HG03460 (cell line): ENCODE data around the gene CLCN5.

Experiments
- ATAC-seq: cut with Tn5 transposase; IDR thresholded peaks from one replicate; pipeline ENCODE4 v1.9.1; 2021; ENCODE audit not compliant: unreplicated experiment

The CLCN5 gene

GRCh38 chrX:49932791-49933190 lies 10.4 kb downstream of the CLCN5 start:
- ATAC-seq: no peak

DNA sequence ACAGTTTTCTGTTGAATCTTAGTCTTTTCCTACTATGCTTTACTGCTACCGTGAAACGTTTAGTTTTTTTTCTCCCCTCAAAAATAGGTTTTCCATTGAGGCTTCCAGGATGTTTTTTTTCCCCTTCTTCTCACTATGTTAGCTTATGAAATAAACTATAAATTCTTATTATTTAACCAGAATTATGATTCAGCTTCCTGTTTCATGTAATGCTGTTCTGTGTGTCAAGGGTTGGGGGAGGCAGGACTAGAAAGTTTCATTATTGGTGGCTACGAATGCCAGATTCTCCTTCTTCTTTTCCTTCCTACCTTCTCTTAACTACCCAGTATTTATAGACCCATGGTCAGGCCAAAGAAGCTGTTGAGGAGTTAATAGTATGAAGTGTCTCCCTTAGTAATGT lies 11.8 kb downstream of the CLCN5 start:
- ATAC-seq: no peak

DNA sequence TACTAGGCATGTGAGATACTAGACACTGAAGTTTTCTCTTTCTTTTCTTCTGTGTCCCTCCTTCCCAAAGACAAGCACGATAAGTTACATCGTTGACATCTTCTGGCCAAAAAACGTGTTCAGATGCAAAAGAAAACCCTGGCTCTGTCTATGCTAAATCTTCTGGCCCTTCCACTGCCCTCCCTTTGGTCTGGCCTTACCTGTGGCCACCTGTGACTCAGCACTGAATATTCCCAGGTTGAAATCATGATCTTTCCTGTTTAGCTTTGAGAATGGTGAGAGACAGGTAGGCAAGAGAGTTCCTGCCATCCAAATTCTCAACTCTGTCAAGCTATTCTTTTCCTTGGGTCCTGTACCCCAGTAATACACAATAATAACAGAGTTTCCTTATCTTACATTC lies 12.3 kb downstream of the CLCN5 start:
- no peak for ATAC-seq

DNA sequence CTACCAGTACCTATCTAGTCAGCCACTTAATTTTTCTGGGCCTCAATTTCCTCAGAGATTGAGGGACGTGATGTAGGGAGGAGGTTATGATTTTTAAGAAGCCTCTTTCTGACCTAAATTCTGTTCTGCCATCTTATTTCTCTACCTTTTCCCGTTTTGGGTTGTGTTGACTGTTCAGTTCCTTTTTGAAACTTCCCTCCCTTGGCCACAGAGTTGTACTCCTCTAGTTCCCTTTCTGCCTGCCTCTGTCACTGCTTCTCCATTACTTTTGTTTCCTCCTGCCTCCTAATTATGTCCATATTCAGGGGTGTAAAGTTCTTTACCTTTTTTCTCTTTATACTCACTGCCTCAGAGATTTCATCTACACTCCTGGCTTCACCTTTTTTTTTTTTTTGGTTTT lies 25.4 kb downstream of the CLCN5 start:
- no peak for ATAC-seq

- ATAC-seq: no peak
Measured at GRCh38 chrX:49949961-49950360, 27.6 kb downstream of the CLCN5 start.

GRCh38 chrX:49951524-49952193 lies 29.3 kb downstream of the CLCN5 start:
- ATAC-seq: no peak

DNA sequence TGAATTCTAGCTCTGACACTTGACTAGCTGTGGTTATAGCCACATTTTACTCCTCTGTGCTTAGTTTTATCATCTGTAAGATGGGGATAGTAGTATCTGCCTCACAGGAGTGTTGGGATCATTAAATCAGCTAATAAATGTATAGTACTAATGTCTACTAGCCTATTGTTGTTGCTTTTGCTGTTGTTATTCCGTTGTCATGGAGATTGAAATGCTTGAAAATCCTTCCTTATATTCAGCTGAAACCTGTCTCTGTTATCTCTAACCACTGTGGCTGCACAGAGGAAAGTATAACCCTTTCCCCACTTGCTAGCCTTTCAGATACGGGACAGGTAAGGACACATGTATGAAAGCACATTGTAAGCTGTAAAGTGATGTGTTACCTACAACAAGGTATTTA lies 33.9 kb downstream of the CLCN5 start:
- no peak for ATAC-seq

DNA sequence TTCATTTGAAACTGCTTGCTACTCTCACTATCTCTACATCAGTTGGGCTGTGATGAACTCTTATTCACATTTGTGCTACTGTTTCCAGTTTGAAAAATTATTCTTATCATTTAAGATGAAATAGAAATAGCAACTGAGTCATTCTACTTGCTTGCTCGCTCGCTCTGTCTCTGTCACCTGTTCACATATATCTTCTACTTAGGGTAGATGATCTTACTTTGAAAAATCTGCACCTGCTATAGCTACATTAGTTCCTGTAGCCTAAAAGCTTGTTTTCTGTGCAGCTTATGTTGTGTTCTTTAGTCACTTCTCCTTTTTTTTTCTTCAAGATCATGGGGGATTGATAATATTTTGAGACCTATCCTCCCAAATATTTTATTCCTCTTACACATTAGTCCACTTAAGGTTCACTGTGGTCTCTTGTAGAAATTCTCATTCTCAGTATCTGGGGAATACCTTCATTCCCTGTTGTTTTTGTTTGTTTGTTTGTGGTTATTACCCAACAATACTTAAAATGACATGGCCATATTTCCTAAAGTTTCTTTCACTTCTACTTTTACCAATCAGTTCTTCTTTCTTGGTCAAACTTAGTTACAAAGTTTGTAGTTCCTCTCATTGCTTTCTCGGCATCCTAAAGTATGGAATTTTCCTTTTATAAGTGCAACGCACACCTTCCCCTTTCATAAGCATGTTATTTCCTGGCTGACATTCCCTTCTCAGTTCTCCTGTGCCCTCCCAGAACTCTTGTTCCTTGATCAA lies 36.5 kb downstream of the CLCN5 start:
- no peak for ATAC-seq

DNA sequence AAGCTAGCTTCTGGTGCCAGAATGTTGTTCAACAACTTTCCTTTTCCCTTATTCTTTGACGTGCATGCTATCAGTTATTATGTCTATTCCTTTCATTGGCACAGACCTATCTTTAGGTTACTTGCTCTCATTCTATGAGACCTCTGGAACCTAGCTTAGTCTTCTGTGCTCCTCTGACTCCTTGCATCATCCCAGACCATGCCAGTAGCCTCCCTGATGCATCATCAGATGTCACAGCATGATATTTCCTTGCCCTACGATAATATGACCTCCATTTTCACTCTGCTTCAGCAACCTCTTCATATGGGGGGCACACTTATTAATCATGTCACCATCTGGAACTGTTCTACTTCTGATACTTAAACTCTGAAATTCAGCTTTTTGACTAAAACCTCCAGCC lies 37.2 kb downstream of the CLCN5 start:
- ATAC-seq: no peak

- ATAC-seq: no peak
Measured at GRCh38 chrX:49960061-49960460, 37.7 kb downstream of the CLCN5 start.

GRCh38 chrX:49970674-49971073 lies 48.3 kb downstream of the CLCN5 start:
- no peak for ATAC-seq

GRCh38 chrX:49972328-49972860 lies 50.0 kb downstream of the CLCN5 start:
- ATAC-seq: no peak

DNA sequence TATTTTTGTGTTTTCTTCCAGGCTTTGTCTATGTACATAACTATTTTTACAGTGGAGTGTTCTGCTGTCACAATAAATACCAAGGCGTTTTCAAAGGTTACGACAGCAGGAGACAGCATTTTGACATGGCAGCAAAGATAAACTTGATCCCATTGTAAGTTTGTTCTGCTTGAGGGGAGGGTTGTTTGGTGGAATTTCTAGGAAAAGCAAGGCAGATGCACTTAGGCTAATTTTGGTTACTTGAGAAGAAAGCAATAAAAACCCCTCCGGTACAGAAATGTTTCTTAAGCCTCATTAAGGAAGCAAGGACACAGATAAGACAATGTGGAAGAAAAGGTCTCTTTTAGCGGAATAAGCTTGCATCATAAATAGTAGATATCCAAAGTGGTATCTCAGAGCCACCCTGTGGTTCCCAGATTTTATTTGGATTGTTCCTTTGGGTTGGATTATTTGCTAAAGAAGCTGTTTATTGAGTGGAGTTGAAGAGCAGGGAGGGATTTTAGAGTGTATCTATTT lies 54.3 kb downstream of the CLCN5 start:
- ATAC-seq: no peak

DNA sequence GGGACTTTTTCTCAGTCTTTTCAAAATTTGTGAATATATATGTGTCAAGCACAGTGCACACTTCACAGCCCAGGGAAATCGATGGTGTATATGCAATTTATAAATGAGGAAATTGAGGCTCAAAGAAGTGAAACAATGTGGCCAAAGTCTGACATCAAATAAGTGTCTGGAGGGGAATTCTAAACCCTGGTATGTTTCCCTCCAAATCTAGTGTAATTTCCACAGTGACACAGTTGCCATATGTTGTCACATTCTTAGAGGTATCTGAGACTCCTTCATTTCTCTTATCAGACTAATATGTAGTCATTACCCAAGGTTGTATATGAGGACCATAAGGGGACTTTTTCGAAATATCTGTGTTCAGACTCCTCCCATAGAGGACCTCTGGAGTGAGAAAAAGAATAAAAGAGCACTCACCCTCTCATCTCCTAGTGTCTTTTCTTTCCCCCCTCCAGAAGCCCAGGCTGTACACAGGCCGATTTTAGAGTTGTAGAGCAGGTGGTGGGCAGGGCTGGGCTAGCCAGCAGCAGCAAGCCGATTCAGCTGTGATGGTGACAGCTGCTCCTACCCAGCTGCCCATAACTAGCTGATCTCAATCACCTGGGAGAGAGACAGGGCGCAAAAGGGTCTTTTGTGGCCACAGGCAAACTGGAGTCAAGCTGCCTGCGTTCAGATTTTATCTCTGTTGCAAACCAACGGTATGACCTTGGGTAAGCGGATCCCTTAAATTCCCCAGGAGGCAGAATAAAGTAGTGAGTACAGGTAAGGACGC lies 55.1 kb downstream of the CLCN5 start:
- no peak for ATAC-seq

- ATAC-seq: no peak
Measured at GRCh38 chrX:49978176-49978575, 55.8 kb downstream of the CLCN5 start.

- no peak for ATAC-seq
Measured at GRCh38 chrX:49986058-49986457, 63.7 kb downstream of the CLCN5 start.

DNA sequence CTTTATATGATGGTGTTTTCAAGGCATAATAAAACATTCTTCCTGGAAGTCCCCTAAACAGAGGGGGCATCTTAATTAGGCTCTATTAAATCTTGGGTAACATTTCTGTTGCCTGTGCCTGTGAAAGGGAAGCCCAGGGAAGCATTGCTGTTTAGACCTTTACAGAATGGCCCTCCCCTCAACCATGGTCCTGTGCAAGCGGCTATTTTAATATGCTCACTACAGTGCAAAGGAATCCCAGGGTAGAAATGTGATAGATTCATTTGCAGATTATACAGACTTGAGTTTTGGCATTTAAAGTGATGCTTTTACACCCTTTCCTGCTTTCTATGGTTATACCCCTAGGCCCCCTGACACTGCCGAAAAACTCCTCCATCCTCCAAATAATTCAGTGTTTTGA lies 65.3 kb downstream of the CLCN5 start:
- no peak for ATAC-seq

DNA sequence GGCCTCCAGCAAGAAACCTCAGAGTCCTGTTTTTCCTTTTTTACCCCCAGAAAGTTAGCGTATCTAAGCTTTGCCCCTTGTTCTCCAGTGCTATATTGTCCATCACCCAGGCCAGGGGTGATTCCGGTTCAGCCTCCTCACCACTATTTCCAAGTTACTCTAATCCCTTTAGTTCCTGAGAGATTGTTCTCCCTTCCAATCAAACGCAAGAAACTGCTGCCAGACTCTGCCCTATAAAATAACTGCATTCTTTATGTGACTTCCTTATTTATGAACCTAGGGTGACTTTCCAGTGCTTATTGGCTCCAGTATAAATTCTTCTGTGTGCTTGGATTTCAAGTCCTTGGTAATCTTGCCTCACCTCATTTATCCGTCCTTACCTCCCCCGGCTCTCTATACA lies 65.7 kb downstream of the CLCN5 start:
- no peak for ATAC-seq

DNA sequence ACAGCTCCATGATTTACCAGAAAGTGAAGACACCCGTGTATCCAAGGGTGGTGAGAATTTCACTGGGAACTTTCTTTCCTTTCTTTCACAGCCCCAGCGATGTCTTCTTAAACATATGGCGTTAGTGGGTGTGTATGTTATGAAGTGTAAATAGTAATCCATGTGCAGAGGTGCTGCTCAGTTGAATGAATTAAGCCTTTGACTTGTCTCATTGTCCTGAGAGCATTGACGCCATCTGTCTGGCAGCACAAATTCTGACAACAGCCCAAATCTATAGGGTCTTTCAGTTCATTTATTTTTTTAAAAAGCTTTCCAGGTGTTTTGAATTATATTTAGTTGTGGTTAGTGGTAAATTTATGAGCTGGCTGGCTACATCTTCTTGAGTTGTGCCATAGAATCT lies 69.4 kb downstream of the CLCN5 start:
- ATAC-seq: no peak

GRCh38 chrX:49992853-49993252 lies 70.5 kb downstream of the CLCN5 start:
- no peak for ATAC-seq

DNA sequence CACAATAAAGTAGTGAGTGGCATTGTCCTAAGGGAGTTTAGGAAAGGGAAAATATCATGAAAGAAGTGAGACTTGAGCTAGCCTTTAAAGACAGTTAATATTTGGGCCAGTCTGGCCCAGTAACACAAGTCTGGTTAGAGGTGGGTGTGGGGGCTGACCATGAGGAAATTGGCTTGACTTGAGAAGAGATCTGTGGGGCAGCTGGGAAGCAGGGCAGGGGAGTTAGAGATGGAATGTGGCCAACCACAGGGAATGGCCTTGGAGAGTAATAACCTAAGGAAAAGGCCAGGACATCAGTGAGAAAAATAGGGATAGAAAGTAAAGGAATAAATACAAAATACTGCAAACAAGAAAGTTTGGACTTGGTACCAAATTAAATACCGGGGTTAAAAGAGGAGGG lies 71.3 kb downstream of the CLCN5 start:
- ATAC-seq: no peak
